HG03025 (cell line): Measurements from ENCODE around the gene ARL4A.

ENCODE experiments used
- ATAC-seq: cut with Tn5 transposase; IDR thresholded peaks from one replicate; pipeline ENCODE4 v1.9.1; 2021; ENCODE audit warnings: mild to moderate bottlenecking, moderate library complexity; ENCODE audit not compliant: unreplicated experiment, low FRiP score

ARL4A gene

DNA sequence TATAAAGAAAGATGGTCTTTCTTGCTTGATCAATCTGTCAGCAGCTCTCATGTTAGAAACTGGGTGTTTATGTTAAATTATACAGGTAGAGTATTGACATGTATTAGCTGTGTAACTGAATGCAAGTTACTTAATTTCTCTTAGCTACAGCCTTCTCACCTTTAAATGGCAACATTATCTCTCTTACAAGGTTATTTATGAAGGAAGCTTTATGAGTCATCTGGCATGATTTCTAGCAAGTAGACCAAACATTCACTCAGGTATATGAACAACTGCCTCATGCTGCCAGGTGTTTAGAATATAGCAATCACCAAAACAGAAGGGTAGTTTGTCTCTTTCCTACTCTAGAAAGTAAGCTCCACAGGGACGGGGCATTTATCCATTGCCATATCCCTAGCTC, 8.5 kb downstream of the ARL4A start:
- no peak for ATAC-seq

DNA sequence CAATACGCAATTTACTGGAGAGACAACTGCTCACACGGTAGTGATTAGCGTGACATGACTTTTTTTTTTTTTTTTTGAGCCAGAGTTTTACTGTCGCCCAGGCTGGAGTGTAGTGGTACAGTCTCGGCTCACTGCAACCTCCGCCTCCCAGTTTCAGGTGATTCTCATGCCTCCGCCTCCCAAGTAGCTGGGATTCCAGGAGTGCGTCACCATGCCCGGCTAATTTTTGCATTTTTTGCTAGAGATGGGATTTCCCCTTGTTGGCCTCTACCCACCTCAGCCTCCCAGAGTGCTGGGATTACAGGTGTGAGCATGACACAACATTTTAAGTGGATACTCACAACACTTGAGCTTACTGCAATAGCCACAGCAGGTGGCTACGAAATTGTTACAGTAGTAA, 11.9 kb downstream of the ARL4A start:
- ATAC-seq: no peak

DNA sequence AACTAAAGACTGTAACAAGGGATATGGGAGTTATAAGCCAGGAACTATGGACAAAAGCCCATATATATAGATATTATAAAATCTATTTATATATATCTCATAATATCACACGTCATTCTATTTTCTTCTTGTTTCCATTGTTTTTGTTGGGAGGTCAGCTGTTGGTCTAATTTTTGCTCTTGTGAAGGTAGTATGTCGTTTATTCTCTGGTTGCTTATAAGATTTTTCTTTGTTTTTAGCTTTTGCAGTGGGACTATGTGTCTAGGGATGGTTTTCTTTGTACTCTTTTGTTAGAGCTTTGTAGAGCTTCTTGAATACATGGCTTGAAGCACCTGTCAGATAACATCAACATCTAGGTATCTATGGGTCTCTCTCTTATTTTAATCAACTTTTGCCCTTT, 14.0 kb downstream of the ARL4A start:
- ATAC-seq: no peak

DNA sequence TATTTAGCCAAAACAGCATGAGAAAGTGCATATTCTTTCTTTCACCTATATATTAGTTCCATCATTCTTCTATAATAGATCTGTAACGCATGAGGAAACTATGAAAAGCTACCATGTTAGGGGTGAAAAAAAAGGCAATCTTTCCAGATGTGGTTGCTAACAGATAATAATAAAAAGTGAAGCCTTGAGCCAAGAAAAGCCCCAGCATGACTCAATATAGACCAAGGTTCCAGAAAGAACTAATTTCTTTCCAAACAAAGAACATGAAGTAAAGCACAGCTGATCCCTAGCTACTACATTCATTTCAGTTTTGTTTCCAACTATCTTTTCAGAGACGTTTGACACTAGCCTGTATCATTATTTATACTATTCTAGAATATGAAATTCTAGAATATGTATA, 16.4 kb downstream of the ARL4A start:
- ATAC-seq: no peak

DNA sequence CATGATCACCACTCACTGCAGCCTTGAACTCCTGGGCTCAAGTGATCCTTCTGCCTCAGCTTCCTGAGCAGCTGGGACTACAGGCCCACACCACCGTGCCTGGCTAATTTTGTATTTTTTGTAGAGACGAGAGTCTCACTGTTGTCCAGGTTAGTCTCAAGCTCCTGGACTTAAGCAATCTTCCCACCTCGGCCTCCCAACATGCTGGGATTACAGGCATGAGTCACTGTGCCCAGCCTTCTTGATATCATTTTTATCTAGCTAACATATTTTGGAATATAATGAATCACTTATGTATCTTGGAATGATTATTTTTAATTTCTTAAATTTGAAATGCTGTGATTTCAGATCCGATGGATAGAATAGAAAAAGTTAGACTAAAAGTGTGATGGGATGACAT, 18.4 kb downstream of the ARL4A start:
- ATAC-seq: no peak

DNA sequence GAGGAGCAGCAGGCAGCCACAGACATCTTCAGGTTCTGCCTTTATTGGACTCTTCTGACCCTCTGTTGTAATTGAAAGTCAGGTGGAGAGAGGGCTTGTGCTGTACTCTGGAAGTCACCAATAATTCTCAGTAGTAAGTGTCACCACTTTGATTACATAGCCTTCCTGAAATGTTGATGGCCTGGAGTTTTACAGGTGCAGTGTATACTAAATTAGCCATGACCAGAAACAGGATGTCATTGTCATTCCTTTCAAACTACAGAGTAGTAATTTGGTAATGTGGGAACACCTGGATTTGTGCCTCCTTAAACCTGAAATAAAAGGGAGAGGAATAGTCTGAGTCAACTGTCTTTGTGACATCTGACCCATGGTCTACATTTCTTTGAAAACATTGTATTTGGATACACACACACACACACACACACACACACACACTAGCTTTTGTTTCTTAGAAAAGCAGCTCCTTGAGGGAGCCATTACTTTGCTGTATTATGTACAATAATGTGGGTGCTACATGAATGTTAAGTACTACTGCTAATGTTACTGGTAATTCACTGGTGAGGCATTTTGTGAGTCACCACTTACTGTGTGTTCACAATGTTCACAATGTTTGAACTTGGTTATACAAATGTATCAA, 19.6 kb downstream of the ARL4A start:
- ATAC-seq: no peak

DNA sequence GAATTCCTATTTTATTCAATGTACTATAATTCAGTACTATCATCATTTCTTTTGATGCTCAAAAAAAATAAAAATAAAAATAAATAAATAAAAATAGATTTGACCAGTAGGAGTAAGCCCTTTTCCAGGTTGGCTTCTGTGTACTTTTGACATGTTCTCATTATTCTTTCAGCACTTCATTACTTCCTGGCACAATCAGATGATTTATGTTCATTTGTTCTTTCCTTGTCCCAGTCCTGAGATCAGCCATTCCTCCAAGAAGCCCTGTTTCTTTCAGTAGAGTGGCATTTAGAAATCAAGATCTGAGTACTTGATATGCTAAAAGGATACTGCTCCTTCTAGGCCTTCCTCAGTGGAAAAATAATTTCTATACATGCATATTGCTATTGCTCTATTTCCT, 20.9 kb downstream of the ARL4A start:
- no peak for ATAC-seq

DNA sequence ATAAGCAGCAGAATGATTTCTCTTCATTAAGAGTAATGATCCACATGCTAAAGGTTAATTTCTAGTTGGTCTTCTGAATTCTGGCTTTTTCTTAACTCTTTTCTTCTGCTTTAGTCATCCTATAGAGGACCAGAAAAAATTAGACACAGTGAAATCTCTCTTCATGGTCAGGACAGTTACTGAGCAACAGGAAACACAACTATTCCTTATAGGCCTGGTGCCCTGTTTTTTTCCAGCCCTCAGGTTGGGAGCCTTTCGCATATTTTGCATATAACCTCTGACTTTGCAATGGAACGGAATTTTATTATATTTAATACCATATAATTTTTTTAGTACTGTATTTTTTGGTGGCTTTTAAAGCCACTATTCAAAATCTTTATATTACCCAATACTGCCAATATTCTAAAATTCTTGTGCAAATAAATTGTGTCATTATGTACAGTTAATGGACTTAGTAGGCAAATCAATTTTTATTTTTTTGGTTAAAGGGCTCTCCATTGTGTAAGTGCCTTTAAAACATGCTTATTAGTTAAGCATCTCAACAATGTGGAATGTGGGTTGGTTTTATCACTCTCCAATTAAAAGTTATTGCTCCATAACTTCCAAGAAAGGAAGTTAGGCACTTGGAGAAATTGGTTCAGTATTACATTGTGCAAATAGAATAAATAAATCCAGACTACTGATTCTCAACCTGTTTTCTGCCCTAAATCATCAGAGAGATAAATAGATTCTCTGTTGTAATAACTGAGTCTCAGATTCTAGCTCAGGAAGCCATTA, 22.5 kb downstream of the ARL4A start:
- ATAC-seq: no peak

DNA sequence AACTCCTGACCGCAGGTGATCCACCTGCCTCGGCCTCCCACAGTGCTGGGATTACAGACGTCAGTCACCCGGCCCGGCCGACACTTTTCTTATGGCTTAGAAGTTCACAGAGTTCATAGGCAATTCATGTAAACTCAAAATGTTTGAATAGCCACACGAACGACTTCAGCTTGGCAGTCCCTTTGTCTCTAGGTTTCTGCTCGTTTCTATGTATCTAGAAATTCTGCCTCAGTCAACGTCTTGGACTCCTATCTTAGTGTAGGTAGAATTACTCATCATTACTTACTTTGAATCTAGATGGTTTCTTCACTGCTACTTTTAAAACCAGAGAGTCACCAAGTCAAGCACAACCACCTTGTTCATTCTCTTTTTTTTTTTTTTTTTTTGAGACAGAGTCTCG, 23.7 kb downstream of the ARL4A start:
- ATAC-seq: no peak

DNA sequence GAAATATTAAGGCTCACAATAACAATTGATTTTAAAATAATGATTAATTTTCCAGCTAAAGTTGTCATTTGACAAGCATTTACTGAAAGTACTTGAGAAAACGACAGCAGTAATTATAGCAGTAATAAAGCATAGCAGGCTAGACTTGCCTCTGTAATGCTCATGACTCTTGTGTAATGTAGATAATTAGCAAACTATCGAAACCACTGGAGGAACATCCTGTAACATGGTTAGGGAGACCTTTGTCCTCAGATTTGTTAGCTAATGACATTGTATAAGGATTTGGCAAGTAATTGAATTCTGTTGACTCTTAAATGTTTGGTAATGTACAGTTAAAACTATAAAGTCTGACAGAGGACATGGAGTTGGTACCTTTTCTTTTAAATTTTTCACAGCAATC, 24.8 kb downstream of the ARL4A start:
- ATAC-seq: no peak

DNA sequence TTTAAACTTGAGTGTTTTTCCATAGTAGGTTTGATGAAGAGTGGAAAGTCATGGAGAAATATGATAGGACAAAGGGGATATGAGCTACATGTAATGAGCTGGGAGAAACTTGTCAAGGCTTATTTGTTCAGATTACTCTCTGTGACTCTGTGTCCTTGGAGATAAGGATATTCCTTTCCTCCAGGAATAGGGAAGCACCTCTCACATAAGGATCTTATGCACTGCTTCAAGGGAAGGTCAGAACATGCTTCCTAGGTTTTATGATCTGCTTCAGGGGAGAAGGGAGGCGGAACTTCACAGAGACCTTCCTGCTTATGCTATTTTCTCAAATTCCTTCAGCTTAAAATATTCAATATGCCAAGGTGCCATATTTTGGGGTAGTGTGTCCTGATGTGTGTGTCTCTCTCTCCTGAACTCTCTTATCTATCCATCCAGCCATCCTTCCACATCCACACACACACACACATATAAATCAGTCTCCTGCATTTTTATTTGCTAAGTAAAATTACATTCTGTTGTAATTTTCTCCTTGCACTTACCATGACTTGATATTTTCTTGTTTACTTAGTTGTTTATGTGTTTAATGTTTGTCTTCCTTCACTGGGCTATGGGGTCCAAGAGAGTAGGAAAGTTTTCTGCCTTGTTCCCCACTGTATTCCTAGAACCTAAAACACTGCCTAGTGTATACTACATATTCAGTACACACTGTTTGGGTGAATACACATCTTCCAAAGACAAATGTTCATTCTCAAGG, 26.4 kb downstream of the ARL4A start:
- no peak for ATAC-seq

DNA sequence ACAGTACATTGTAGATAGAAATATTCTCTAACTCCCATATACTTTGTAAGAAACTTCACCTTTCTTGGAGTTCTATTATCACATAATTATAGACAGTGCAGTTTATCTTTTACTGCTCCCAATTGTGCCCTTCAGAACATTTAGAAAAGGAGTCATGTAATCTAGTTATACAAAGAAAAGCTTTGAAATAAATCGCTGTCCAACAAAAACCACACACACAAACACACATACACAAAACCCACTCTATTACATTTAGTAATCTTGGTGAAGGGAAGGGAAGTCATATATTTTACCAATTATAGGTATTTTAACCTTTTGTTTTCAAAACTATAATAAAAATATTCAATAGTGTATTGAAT, 26.9 kb downstream of the ARL4A start:
- no peak for ATAC-seq

DNA sequence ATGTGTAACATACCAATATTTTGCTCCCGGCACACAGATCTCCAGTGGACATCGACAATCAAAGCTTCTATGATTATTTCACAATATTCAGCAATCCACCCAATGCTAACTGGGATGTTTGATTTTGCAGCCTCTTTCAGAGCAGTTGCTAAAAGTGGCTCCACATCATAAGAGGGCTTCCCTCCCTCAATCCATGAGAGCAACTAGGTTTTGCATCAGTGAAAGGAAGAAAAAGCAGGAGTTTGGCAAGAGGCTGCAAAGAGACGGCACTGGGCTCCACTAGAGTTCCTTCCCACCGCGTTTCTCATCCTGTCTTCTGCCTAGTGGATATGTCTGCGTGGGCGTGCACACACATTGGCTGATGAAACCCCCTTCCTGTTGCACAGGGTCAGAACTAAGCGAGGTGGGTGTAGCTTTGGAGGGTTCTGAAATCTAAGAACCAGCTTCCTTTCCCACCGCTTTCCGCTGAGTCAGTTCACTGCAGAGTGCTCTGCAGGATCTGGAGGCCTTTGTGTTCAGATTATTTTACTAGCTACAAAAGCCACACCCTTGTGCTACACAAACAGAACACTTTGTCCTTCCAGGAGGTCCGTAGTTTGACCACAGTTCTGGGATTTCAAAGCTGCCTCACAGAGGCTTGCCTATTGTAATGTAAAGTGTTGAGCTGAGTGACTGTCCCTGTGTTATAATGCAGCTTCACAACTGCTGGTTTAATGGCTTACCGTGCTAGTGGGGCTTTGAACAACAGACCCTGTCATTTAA, 28.1 kb downstream of the ARL4A start:
- ATAC-seq: no peak

DNA sequence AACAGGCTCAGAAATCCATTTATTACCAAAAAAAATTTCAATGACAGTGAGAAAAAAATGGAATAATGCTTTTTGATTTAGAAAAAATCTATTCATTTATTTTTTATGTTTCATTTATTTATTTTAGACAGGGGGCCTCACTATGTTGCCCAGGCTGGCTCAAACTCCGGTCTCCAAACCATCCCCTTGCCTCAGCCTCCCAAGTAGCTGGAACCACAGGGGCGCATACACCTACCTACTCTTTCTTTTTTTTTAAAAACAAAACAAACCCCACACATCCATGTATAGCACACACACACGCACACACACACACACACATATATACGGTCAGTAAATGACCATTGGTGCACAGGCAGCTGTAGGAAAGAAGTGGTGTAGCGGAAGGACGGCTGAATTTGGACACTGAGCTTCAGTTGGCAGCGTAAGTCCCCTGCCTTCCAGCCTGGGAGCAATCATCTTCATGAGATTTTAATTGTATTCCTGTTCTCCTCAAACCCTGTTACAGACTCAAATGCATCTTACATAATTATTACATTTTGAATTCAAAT, 28.8 kb downstream of the ARL4A start:
- ATAC-seq: no peak

DNA sequence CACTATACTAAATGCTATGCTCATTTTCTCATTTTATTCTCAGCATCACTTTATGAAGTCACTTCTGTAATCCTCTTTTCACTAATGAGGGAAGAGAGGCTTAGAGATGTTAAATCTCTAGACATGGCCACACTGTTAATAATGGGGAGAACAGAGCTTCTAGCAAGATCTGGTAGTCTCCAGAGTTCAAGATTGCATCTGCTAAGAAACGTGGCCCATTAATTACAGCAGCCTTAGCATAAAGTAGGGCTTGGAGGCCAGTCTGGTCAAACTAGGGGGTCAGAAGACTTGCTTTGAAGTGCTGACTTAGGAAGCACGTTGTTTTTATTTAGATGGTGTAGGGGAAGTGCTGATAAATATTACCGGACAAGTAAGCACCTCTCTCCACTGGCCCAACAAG, 29.3 kb downstream of the ARL4A start:
- no peak for ATAC-seq

DNA sequence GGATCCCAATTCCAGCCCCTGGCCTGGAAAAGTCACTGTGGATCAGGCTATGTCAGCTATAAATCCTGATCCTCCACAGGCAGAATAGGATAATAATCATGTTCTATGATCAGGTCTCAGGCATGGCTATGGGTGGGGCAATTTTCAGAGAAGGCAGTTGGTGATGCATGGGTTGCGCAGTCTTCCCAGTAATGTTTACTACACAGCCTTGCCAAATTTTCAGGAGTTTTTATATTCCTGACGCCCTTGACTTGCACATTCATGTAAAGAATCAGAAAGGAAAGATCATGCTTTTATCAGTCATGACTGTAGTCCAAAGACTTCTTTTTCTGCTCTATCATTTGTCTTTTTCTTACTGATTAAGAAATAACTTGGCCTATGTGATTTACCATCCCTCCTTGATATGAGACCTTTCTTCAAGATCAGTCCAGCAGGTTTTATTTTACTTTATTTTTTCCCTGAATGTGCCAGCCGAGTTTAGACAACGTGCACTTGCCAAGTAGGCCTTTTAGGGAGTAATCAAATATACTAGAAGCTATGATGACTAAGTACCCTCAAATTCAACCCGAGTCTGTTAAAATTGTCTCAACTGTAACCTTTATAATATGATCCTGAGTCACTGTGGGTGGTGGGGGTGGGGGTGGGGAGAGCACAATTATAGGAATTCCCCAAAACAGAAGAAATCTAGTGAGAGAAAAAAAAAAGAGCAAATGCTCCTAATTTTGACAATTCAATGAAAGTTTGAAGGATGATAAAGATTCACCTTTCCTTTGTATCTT, 31.9 kb downstream of the ARL4A start:
- no peak for ATAC-seq

DNA sequence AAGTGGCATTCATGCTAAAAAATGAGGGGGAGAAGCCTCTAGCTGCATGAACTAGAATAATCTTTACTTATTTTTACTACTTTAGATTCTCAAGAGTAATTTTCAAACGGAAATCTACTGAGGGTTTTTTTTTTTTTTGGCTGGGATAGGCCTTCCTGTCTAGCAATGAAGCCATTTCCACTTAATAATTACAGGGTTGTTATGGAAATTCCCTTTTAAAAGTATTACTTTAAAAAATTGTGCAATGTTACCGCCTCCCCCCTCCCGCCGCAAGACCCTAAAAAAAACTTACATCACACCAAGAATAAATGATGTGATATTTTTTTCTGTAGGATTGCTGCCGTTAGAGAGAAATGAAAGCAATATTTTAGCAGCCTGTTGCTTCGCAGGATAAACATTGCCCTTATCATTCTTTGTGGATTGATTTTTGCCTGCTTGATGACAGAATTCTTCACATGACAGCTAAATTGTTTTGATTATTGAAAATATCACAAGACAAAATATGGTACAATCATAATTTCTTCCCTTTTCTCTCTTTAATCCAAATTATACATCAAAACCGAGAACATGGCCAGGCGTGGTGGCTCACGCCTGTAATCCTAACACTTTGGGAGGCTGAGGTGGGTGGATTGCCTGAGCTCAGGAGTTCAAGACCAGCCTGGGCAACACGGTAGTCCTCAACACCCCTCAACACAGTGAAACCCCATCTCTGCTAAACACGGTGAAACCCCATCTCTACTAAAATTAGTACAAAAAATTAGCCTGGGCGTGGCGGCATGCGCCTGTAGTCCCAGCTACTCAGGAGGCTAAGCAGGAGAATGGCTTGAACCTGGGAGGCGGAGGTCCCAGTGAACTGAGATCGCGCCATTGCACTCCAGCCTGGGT, 32.8 kb downstream of the ARL4A start:
- ATAC-seq: no peak

DNA sequence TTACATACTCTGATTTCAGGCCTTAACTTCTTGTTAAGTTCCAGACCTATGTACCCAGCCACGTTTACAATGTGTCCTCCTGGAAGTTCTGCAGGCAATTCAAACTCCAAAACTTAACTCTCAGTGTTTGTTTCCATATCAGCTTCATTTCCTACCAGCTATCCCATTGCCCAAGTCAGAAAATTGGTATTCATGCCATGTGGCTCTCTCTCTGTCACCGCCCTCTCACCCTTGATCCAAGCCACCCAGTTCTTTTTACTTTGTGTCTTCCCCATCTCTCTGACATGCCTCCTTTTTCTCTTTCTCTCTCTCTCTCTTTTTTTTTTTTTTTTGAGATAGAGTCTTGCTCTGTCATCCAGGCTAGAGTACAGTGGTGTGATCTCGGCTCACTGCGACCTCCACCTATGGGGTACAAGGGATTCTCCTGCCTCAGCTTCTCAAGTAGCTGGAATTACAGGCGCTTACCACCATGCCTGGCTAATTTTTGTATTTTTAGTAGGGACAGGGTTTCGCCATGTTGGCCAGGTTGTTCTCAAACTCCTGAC, 33.9 kb downstream of the ARL4A start:
- no peak for ATAC-seq

DNA sequence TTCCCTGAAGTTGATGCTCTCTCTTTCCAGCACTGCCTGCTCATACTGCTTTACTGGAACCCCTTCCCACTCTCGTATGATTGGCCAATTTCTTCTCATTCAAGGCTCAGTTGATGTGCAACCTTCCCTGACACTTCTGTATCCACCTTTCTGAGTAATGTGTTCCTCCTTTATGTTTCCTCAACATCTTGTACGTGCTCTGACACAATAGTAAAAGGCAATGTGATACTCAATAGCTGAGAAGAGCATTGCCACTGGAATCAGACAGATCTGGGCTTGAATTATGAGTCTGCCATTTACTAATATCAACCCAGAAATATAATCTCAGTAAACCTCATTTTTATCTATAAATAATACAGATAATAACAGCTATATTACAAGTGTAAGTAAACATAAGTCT, 34.7 kb downstream of the ARL4A start:
- ATAC-seq: no peak
